ENCODE data around the gene SIK2. TPM values are rescaled to one million over a fixed set of nuclear protein-coding genes. Genes with fewer than 3 reads are reported as not detected.

Gene SIK2
- total RNA-seq, 4 donors from 2014 or later: 20.7 to 35.0 (median 26.8) TPM

GRCh38 chr11:111688013-111688412, 85.8 kb downstream of the SIK2 start:
- Histone ChIP-seq H3K4me3 (replicated peaks in 1 of 3) (no peak overlapping the region), H3K9me3 (no peaks in the 10 kb centered on the region), H3K36me3 (peaks cover 14 to 16% of the 10 kb centered on the region in 2 donors), H3K27me3 (no peaks in the 10 kb centered on the region), H3K27ac (no peak overlapping the region), H3K4me1 (no peaks in the 10 kb centered on the region)
- 94 to 97% methylated on average over 7 of the region's 7 CpGs for WGBS, 2 donors
- intact Hi-C loops (cut with DNase I): no loop called here
- TF ChIP-seq CTCF (IDR thresholded peaks at IDR 0.05): no peak
- no peak for TF ChIP-seq POLR2A (IDR thresholded peaks at IDR 0.05)
- DNase-seq: no peak

- Histone ChIP-seq H3K4me3 (replicated peaks in 1 of 3) (no peak overlapping the region), H3K27me3 (no peaks in the 10 kb centered on the region), H3K27ac (no peak overlapping the region), H3K36me3 (peaks cover 14 to 16% of the 10 kb centered on the region in 2 donors), H3K4me1 (no peaks in the 10 kb centered on the region), H3K9me3 (no peaks in the 10 kb centered on the region)
- DNase-seq: no peak
- no peak for TF ChIP-seq POLR2A (IDR thresholded peaks at IDR 0.05)
- intact Hi-C loops (cut with DNase I): no loop called here
- 97 to 99% methylated on average over 2 of the region's 2 CpGs for WGBS, 2 donors
Measured at GRCh38 chr11:111691176-111691575, 88.9 kb downstream of the SIK2 start.

GRCh38 chr11:111691741-111692140, 89.5 kb downstream of the SIK2 start:
- no peak for DNase-seq
- 86 to 96% methylated on average over 3 of the region's 3 CpGs for WGBS, 2 donors
- Histone ChIP-seq H3K4me3 (replicated peaks in 1 of 3) (no peak overlapping the region), H3K36me3 (peaks cover 14 to 16% of the 10 kb centered on the region in 2 donors), H3K27me3 (no peaks in the 10 kb centered on the region), H3K9me3 (no peaks in the 10 kb centered on the region), H3K27ac (no peak overlapping the region), H3K4me1 (no peaks in the 10 kb centered on the region)
- TF ChIP-seq POLR2A (IDR thresholded peaks at IDR 0.05): no peak
- TF ChIP-seq CTCF (IDR thresholded peaks at IDR 0.05): no peak
- intact Hi-C loops (cut with DNase I): no loop called here

- 91 to 96% methylated on average over 6 of the region's 6 CpGs for WGBS, 2 donors
- DNase-seq: no peak
Measured at GRCh38 chr11:111693224-111693937, 91.1 kb downstream of the SIK2 start.

GRCh38 chr11:111694851-111695250, 92.6 kb downstream of the SIK2 start:
- Histone ChIP-seq H3K4me1 (peaks cover 5 to 10% of the 10 kb centered on the region in 2 donors), H3K27ac (no peak overlapping the region), H3K9me3 (no peaks in the 10 kb centered on the region), H3K4me3 (replicated peaks in 1 of 3) (no peak overlapping the region), H3K36me3 (no peaks in the 10 kb centered on the region), H3K27me3 (no peaks in the 10 kb centered on the region)
- no peak for DNase-seq
- TF ChIP-seq CTCF (IDR thresholded peaks at IDR 0.05) (no peak), POLR2A (IDR thresholded peaks at IDR 0.05) (no peak)
- intact Hi-C loops (cut with DNase I): no loop called here
- 60 to 64% methylated on average over 4 of the region's 4 CpGs for WGBS, 2 donors

More at GRCh38 chr11:111693224-111693937, 91.1 kb downstream of the SIK2 start:
- H3K4me1 ChIP-seq: peaks cover 5 to 9% of the 10 kb centered on the region in 2 donors
- TF ChIP-seq POLR2A (IDR thresholded peaks at IDR 0.05) (no peak), CTCF (IDR thresholded peaks at IDR 0.05) (no peak)
- intact Hi-C loops (cut with DNase I): no loop called here
- no peaks in the 10 kb centered on the region for H3K27me3 ChIP-seq
- no peaks in the 10 kb centered on the region for H3K9me3 ChIP-seq
- peaks cover 11 to 12% of the 10 kb centered on the region in 2 donors for H3K36me3 ChIP-seq
- H3K4me3 ChIP-seq (replicated peaks in 1 of 3): no peak overlapping the region
- no peak overlapping the region for H3K27ac ChIP-seq

Measured in thyroid gland (tissue), 4 donors.